OCI-LY3 (cell line): Measurements from ENCODE around the gene HAPSTR1.

Experiments used
- H2AFZ ChIP-seq: fragments of 200-600, 300-600 bp; shearing (Covaris generic); 2 replicates; pipeline ENCODE4 v1.6.0; 2014; ENCODE audit warnings: antibody characterized with exemption, low read depth, low read length
- H3K27ac ChIP-seq: fragments of 200-600, 300-600 bp; sonication (generic); 2 replicates; pipeline ENCODE4 v1.5.1; 2014; ENCODE audit warnings: mild to moderate bottlenecking, low read length, moderate library complexity, mixed read lengths
- H3K27me3 ChIP-seq: fragments of 200-600, 300-600 bp; sonication (generic); 2 replicates; pipeline ENCODE4 v1.6.1; 2014; ENCODE audit warnings: low read depth, low read length, mixed read lengths
- H3K36me3 ChIP-seq: fragments of 200-600, 300-600 bp; sonication (generic); replicated peaks from 2 replicates; pipeline ENCODE3; 2014; ENCODE audit warnings: low read depth, low read length, mixed read lengths
- H3K4me1 ChIP-seq: fragments of 300-600, 200-600 bp; sonication (generic); 2 replicates; pipeline ENCODE4 v1.6.1; 2014; ENCODE audit warnings: low read length, mixed read lengths
- H3K4me2 ChIP-seq: fragments of 200-600, 300-600 bp; sonication (generic); 2 replicates; pipeline ENCODE4 v1.6.1; 2014; ENCODE audit warnings: low read length, mixed read lengths
- H3K4me3 ChIP-seq: fragments of 300-600, 200-600 bp; sonication (generic); 2 replicates; pipeline ENCODE4 v1.5.1; 2014; ENCODE audit warnings: antibody characterized with exemption, mild to moderate bottlenecking, low read length, moderate library complexity
- H3K79me2 ChIP-seq: fragments of 300-600, 200-600 bp; shearing (Covaris generic); 2 replicates; pipeline ENCODE4 v1.6.1; 2014; ENCODE audit warnings: mild to moderate bottlenecking, low read length, mixed read lengths
- H3K9ac ChIP-seq: fragments of 300-600, 200-600 bp; shearing (Covaris generic); 2 replicates; pipeline ENCODE4 v1.6.0; 2014; ENCODE audit warnings: mild to moderate bottlenecking, low read length, moderate library complexity
- H3K9me3 ChIP-seq: fragments of 200-600, 300-600 bp; shearing (Covaris generic); 2 replicates; pipeline ENCODE4 v1.6.1; 2014; ENCODE audit warnings: low read length, mixed read lengths; ENCODE audit not compliant: insufficient read depth
- H4K20me1 ChIP-seq: fragments of 200-600, 300-600 bp; sonication (generic); 2 replicates; pipeline ENCODE4 v1.6.1; 2016; ENCODE audit warnings: low read length, mixed read lengths; ENCODE audit not compliant: insufficient read depth
- EZH2phosphoT487 ChIP-seq: fragments of 200-600 bp; shearing (Covaris generic); IDR thresholded peaks from 2 replicates; pipeline ENCODE4 v1.6.1; 2018; ENCODE audit warnings: antibody characterized with exemption, mixed run types, low read depth
- TF ChIP-seq, protein P1 (sequence below): fragments of 200-600, 300-600 bp; sonication (generic); IDR thresholded peaks from 2 replicates; pipeline ENCODE4 v1.5.1; 2014; ENCODE audit warnings: antibody characterized with exemption, low read length, low read depth

The HAPSTR1 gene

DNA sequence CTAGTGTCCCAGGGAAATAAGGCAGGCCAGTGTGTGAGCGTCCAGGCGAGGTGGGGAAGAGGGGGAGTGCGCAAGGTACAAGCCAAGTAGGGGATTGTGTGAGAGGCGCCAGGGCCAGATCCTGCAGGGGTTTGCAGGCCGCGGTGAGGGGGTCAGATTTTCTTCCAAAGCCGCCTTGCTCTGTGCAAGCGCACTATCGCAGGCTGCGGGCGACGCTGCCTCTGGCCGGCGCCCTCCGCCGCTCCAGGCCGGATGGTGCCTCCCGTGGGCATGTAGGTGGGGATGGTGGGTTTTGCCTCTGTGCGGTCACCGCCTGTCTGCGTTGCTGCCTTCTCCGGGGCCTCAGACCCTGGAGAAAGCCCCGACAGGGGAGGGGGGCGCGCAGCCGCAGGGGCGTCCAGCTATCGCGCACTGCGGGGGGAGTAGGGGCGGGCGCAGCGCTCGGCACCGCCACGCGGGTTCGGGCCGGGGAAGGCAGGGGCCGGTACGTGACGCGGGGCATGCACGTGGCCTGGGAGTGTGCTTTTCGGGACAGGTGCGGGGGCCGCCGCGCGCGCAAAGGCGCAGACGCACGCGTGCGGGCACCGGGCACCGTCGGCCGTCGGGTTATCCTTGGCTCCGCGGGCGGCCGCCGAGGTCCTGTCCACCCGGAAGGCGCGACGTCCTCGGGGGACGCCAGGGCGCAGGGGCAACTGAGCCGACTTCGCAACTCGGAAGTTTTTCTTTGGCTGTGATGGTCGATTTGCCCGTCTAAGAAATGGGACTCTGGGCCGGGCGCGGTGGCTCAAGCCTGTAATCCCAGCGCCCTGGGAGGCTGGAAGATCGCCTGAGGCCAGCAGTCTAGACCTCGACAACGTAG, 1.1 kb upstream of the HAPSTR1 start:
- peak overlapping the region; percentile 93 for H3K4me3 ChIP-seq
- H4K20me1 ChIP-seq: peaks cover 28% of the 10 kb centered on the region
- H3K27ac ChIP-seq: peak overlapping the region; percentile 70
- no peaks in the 10 kb centered on the region for H3K9me3 ChIP-seq
- H3K9ac ChIP-seq: peak overlapping the region; percentile 95
- peaks cover 38% of the 10 kb centered on the region for H3K79me2 ChIP-seq
- peaks cover 25% of the 10 kb centered on the region for H3K4me1 ChIP-seq
- H3K36me3 ChIP-seq: peaks cover 25% of the 10 kb centered on the region
- TF ChIP-seq, protein P1, sequence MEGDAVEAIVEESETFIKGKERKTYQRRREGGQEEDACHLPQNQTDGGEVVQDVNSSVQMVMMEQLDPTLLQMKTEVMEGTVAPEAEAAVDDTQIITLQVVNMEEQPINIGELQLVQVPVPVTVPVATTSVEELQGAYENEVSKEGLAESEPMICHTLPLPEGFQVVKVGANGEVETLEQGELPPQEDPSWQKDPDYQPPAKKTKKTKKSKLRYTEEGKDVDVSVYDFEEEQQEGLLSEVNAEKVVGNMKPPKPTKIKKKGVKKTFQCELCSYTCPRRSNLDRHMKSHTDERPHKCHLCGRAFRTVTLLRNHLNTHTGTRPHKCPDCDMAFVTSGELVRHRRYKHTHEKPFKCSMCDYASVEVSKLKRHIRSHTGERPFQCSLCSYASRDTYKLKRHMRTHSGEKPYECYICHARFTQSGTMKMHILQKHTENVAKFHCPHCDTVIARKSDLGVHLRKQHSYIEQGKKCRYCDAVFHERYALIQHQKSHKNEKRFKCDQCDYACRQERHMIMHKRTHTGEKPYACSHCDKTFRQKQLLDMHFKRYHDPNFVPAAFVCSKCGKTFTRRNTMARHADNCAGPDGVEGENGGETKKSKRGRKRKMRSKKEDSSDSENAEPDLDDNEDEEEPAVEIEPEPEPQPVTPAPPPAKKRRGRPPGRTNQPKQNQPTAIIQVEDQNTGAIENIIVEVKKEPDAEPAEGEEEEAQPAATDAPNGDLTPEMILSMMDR: no peak
- no peak for TF ChIP-seq EZH2phosphoT487
- H3K27me3 ChIP-seq: no peaks in the 10 kb centered on the region
- H2AFZ ChIP-seq: peak overlapping the region; percentile 69; the same call in 1 of the 2 replicates
- H3K4me2 ChIP-seq: peak overlapping the region; percentile 90

- Histone ChIP-seq H3K27me3 (no peaks in the 10 kb centered on the region), H2AFZ (no peak overlapping the region), H3K9ac (peak overlapping the region; percentile 90), H3K4me2 (peak overlapping the region; percentile 81), H3K4me1 (peaks cover 25% of the 10 kb centered on the region), H4K20me1 (peaks cover 44% of the 10 kb centered on the region), H3K27ac (peak overlapping the region; percentile 66), H3K4me3 (peak overlapping the region; percentile 91), H3K79me2 (peaks cover 54% of the 10 kb centered on the region), H3K9me3 (no peaks in the 10 kb centered on the region), H3K36me3 (peaks cover 38% of the 10 kb centered on the region)
- TF ChIP-seq, protein P1: no peak
Observed at GRCh38 chr16:9091867-9092281, 430 bp downstream of the HAPSTR1 start.

- Histone ChIP-seq H3K9ac (peak overlapping the region; percentile 90), H3K4me3 (peak overlapping the region; percentile 91), H3K9me3 (no peaks in the 10 kb centered on the region), H3K4me1 (peaks cover 25% of the 10 kb centered on the region), H2AFZ (no peak overlapping the region), H3K4me2 (peak overlapping the region; percentile 81), H3K36me3 (peaks cover 38% of the 10 kb centered on the region), H4K20me1 (peaks cover 49% of the 10 kb centered on the region), H3K27me3 (no peaks in the 10 kb centered on the region), H3K79me2 (peaks cover 59% of the 10 kb centered on the region), H3K27ac (peak overlapping the region; percentile 66)
- TF ChIP-seq EZH2phosphoT487: no peak
- TF ChIP-seq, protein P1: no peak
Observed at GRCh38 chr16:9092282-9092977, 986 bp downstream of the HAPSTR1 start.

- Histone ChIP-seq H3K4me2 (peak overlapping the region; percentile 81), H4K20me1 (peaks cover 54% of the 10 kb centered on the region), H3K9me3 (no peaks in the 10 kb centered on the region), H3K27me3 (no peaks in the 10 kb centered on the region), H3K4me3 (peak overlapping the region; percentile 91), H3K36me3 (peaks cover 42% of the 10 kb centered on the region), H2AFZ (no peak overlapping the region), H3K4me1 (peaks cover 25% of the 10 kb centered on the region), H3K9ac (peak overlapping the region; percentile 90), H3K27ac (peak overlapping the region; percentile 66), H3K79me2 (peaks cover 65% of the 10 kb centered on the region)
- TF ChIP-seq EZH2phosphoT487: no peak
- TF ChIP-seq, protein P1: no peak
Observed at GRCh38 chr16:9092978-9093344, 1.5 kb downstream of the HAPSTR1 start.
